Progenitor cell of endocrine pancreas (in vitro differentiated cells): ENCODE data around the gene JPH4. TPM values are rescaled to one million over a fixed set of nuclear protein-coding genes. Genes with fewer than 3 reads are reported as not detected.

Experiments used
- DNase-seq: peaks from one replicate; pipeline ENCODE4 v3.0.0; 2021; ENCODE audit warnings: low spot score; ENCODE audit not compliant: unreplicated experiment
- H3K27ac Mint-ChIP-seq: 2 replicates; pipeline ENCODE4 v1.8.0; 2021; ENCODE audit warnings: mild to moderate bottlenecking, moderate library complexity, mixed read lengths
- H3K27me3 Mint-ChIP-seq: 2 replicates; pipeline ENCODE4 v1.8.0; 2021; ENCODE audit warnings: mixed read lengths
- H3K36me3 Mint-ChIP-seq: 2 replicates; pipeline ENCODE4 v1.8.0; 2022; ENCODE audit warnings: mixed read lengths; ENCODE audit not compliant: insufficient read depth
- H3K4me1 Mint-ChIP-seq: 2 replicates; pipeline ENCODE4 v1.8.0; 2021; ENCODE audit warnings: low read depth, mixed read lengths
- H3K4me3 Mint-ChIP-seq: 2 replicates; pipeline ENCODE4 v1.8.0; 2021; ENCODE audit warnings: low read depth, mild to moderate bottlenecking, moderate library complexity, mixed read lengths
- H3K9me3 Mint-ChIP-seq: 2 replicates; pipeline ENCODE4 v1.8.0; 2021; ENCODE audit warnings: low read depth, mixed read lengths
- CTCF ChIP-seq: fragments of 200-600 bp; sonication (generic); IDR thresholded peaks from one replicate; pipeline ENCODE4 v1.5.0; 2021; ENCODE audit warnings: antibody characterized with exemption, mild to moderate bottlenecking; ENCODE audit not compliant: unreplicated experiment
- long read RNA-seq: library from polyadenylated mRNA; unstranded; transcript quantifications from one replicate; pipeline ENCODE4 v2.0.0, GENCODE V29; 2020
- total RNA-seq: library from RNA; stranded (reverse); gene quantifications from 2 replicates; pipeline ENCODE4 v1.2.1, GENCODE V29; 2021

Gene JPH4
- not detected in 2 replicates for total RNA-seq
- long read RNA-seq: 0 reads

- Mint-ChIP-seq H3K36me3 (no peaks in the 10 kb centered on the region), H3K4me1 (peaks cover 2% of the 10 kb centered on the region), H3K27me3 (peaks cover 65% of the 10 kb centered on the region), H3K9me3 (no peaks in the 10 kb centered on the region), H3K27ac (no peak within 1 kb of the TSS), H3K4me3 (no peak within 1 kb of the TSS)
- DNase-seq: no peak
- TF ChIP-seq CTCF: no peak
These were observed at the start of gene JPH4 for GRCh38 chr14:23578560-23579310. JPH4 (minus strand) TSS chr14:23578790; CDS start chr14:23577453, 1,337 bp downstream.

GRCh38 chr14:23627961-23628360 is 49.4 kb upstream of the JPH4 start:
- H3K9me3 Mint-ChIP-seq: peaks cover 17% of the 10 kb centered on the region
- peaks cover 4% of the 10 kb centered on the region for H3K27me3 Mint-ChIP-seq
- H3K27ac Mint-ChIP-seq: no peak overlapping the region
- DNase-seq: no peak
- no peak for TF ChIP-seq CTCF
- peaks cover 7% of the 10 kb centered on the region for H3K4me1 Mint-ChIP-seq
- no peaks in the 10 kb centered on the region for H3K36me3 Mint-ChIP-seq
- no peak overlapping the region for H3K4me3 Mint-ChIP-seq

- DNase-seq: no peak
- Mint-ChIP-seq H3K36me3 (no peaks in the 10 kb centered on the region), H3K27me3 (peaks cover 5% of the 10 kb centered on the region), H3K4me3 (no peak overlapping the region), H3K9me3 (peaks cover 21% of the 10 kb centered on the region), H3K4me1 (peaks cover 4% of the 10 kb centered on the region), H3K27ac (no peak overlapping the region)
- TF ChIP-seq CTCF: no peak
These were observed 48.4 kb upstream of the JPH4 start for GRCh38 chr14:23626946-23627345.

GRCh38 chr14:23624830-23625404 is 46.3 kb upstream of the JPH4 start:
- Mint-ChIP-seq H3K27me3 (peaks cover 16% of the 10 kb centered on the region), H3K36me3 (no peaks in the 10 kb centered on the region), H3K4me1 (no peaks in the 10 kb centered on the region), H3K4me3 (no peak overlapping the region), H3K9me3 (peaks cover 21% of the 10 kb centered on the region), H3K27ac (no peak overlapping the region)
- no peak for TF ChIP-seq CTCF
- DNase-seq: no peak

GRCh38 chr14:23623962-23624361 is 45.4 kb upstream of the JPH4 start:
- H3K4me1 Mint-ChIP-seq: no peaks in the 10 kb centered on the region
- no peak overlapping the region for H3K27ac Mint-ChIP-seq
- TF ChIP-seq CTCF: no peak
- peaks cover 21% of the 10 kb centered on the region for H3K9me3 Mint-ChIP-seq
- DNase-seq: no peak
- H3K4me3 Mint-ChIP-seq: no peak overlapping the region
- no peaks in the 10 kb centered on the region for H3K36me3 Mint-ChIP-seq
- peaks cover 19% of the 10 kb centered on the region for H3K27me3 Mint-ChIP-seq
